ENCODE data around the gene GRAMD1B.

The GRAMD1B gene

GRCh38 chr11:123551079-123551478, 121.0 kb downstream of the GRAMD1B start:
- TF ChIP-seq CTCF (IDR thresholded peaks at IDR 0.05; ENCODE audit: low read depth, low read length, poor library complexity, severe bottlenecking) (no peak), EZH2phosphoT487 (IDR thresholded peaks at IDR 0.05; ENCODE audit: borderline replicate concordance, low read length) (no peak)
- Histone ChIP-seq H3K4me1 (ENCODE audit: control insufficient read depth, low read length) (no peaks in the 10 kb centered on the region), H3K79me2 (ENCODE audit: control insufficient read depth, low read length) (no peaks in the 10 kb centered on the region), H3K9me3 (ENCODE audit: control insufficient read depth, insufficient read depth, low read length) (no peaks in the 10 kb centered on the region), H3K4me3 (ENCODE audit: low read length) (no peak overlapping the region), H3K9me2 (replicated peaks; ENCODE audit: control insufficient read depth, low read length) (no peaks in the 10 kb centered on the region), H3K27ac (ENCODE audit: low read depth, low read length) (no peak overlapping the region), H3K36me3 (ENCODE audit: control insufficient read depth, low read length) (no peaks in the 10 kb centered on the region), H3K27me3 (ENCODE audit: control insufficient read depth, low read length) (peaks cover 4% of the 10 kb centered on the region; the same call in 1 of the 2 replicates), H4K20me1 (ENCODE audit: control insufficient read depth, insufficient read depth, low read depth, low read length) (no peaks in the 10 kb centered on the region), H3F3A (ENCODE audit: control insufficient read depth, insufficient read depth) (no peaks in the 10 kb centered on the region), H3K4me2 (ENCODE audit: low read length) (no peak overlapping the region)

- no peak for TF ChIP-seq EZH2phosphoT487 (IDR thresholded peaks at IDR 0.05; ENCODE audit: borderline replicate concordance, low read length)
- TF ChIP-seq CTCF (IDR thresholded peaks at IDR 0.05; ENCODE audit: low read depth, low read length, poor library complexity, severe bottlenecking): no peak
- H3K9me2 ChIP-seq (replicated peaks; ENCODE audit: control insufficient read depth, low read length): no peaks in the 10 kb centered on the region
- H3K36me3 ChIP-seq (ENCODE audit: control insufficient read depth, low read length): no peaks in the 10 kb centered on the region
- H3K4me2 ChIP-seq (ENCODE audit: low read length): no peak overlapping the region
- H3F3A ChIP-seq (ENCODE audit: control insufficient read depth, insufficient read depth): no peaks in the 10 kb centered on the region
- H3K4me1 ChIP-seq (ENCODE audit: control insufficient read depth, low read length): no peaks in the 10 kb centered on the region
- H3K79me2 ChIP-seq (ENCODE audit: control insufficient read depth, low read length): no peaks in the 10 kb centered on the region
- H4K20me1 ChIP-seq (ENCODE audit: control insufficient read depth, insufficient read depth, low read depth, low read length): no peaks in the 10 kb centered on the region
- H3K9me3 ChIP-seq (ENCODE audit: control insufficient read depth, insufficient read depth, low read length): no peaks in the 10 kb centered on the region
- no peak overlapping the region for H3K4me3 ChIP-seq (ENCODE audit: low read length)
- H3K27me3 ChIP-seq (ENCODE audit: control insufficient read depth, low read length): peaks cover 46% of the 10 kb centered on the region
- no peak overlapping the region for H3K27ac ChIP-seq (ENCODE audit: low read depth, low read length)
These were observed 126.6 kb downstream of the GRAMD1B start for GRCh38 chr11:123556633-123557032.

- Histone ChIP-seq H3K27me3 (ENCODE audit: control insufficient read depth, low read length) (peaks cover 42% of the 10 kb centered on the region), H3K27ac (ENCODE audit: low read depth, low read length) (no peak overlapping the region), H3K9me2 (replicated peaks; ENCODE audit: control insufficient read depth, low read length) (no peaks in the 10 kb centered on the region), H3K4me2 (ENCODE audit: low read length) (no peak overlapping the region), H3K4me1 (ENCODE audit: control insufficient read depth, low read length) (no peaks in the 10 kb centered on the region), H3F3A (ENCODE audit: control insufficient read depth, insufficient read depth) (no peaks in the 10 kb centered on the region), H3K79me2 (ENCODE audit: control insufficient read depth, low read length) (no peaks in the 10 kb centered on the region), H4K20me1 (ENCODE audit: control insufficient read depth, insufficient read depth, low read depth, low read length) (no peaks in the 10 kb centered on the region), H3K36me3 (ENCODE audit: control insufficient read depth, low read length) (no peaks in the 10 kb centered on the region), H3K9me3 (ENCODE audit: control insufficient read depth, insufficient read depth, low read length) (no peaks in the 10 kb centered on the region), H3K4me3 (ENCODE audit: low read length) (no peak overlapping the region)
- no peak for TF ChIP-seq CTCF (IDR thresholded peaks at IDR 0.05; ENCODE audit: low read depth, low read length, poor library complexity, severe bottlenecking)
- TF ChIP-seq EZH2phosphoT487 (IDR thresholded peaks at IDR 0.05; ENCODE audit: borderline replicate concordance, low read length): no peak
These were observed 128.7 kb downstream of the GRAMD1B start for GRCh38 chr11:123558536-123559315.

All from DOHH2 (cell line).